ENCODE measurements around the gene CHMP1B.
"Not testable (repeated sequence)": the region's sequence is repeated elsewhere in the genome, so short reads cannot be mapped to it uniquely, and the experiment has no call there.

CHMP1B gene

GRCh38 chr18:11889284-11889683 lies 38.1 kb downstream of the CHMP1B start:
- no peak overlapping the region for H3K4me3 ChIP-seq (ENCODE audit: severe bottlenecking)
- H3K4me1 ChIP-seq (ENCODE audit: insufficient read depth, poor library complexity, severe bottlenecking), result peaks cover 4% of the 10 kb centered on the region
- DNase-seq (ENCODE audit: low spot score) (no peak), ATAC-seq (ENCODE audit: low read depth) (no peak)
- no peak for TF ChIP-seq CTCF (IDR thresholded peaks at IDR 0.05; ENCODE audit: poor library complexity, severe bottlenecking)
- H3K9me3 ChIP-seq (ENCODE audit: severe bottlenecking), result no peaks in the 10 kb centered on the region
- no peaks in the 10 kb centered on the region for H3K27me3 ChIP-seq (ENCODE audit: insufficient read depth, poor library complexity, severe bottlenecking)
- H3K27ac ChIP-seq (ENCODE audit: poor library complexity, severe bottlenecking), result no peak overlapping the region
- peaks cover 9% of the 10 kb centered on the region for H3K36me3 ChIP-seq (ENCODE audit: low read depth)

- DNase-seq (ENCODE audit: low spot score) (no peak), ATAC-seq (ENCODE audit: low read depth) (no peak)
- H3K36me3 ChIP-seq (ENCODE audit: low read depth), result peaks cover 5% of the 10 kb centered on the region; the same call in 1 of the 2 replicates
- no peaks in the 10 kb centered on the region for H3K27me3 ChIP-seq (ENCODE audit: insufficient read depth, poor library complexity, severe bottlenecking)
- no peaks in the 10 kb centered on the region for H3K9me3 ChIP-seq (ENCODE audit: severe bottlenecking)
- no peak overlapping the region for H3K27ac ChIP-seq (ENCODE audit: poor library complexity, severe bottlenecking)
- TF ChIP-seq CTCF (IDR thresholded peaks at IDR 0.05; ENCODE audit: poor library complexity, severe bottlenecking), result no peak
- H3K4me1 ChIP-seq (ENCODE audit: insufficient read depth, poor library complexity, severe bottlenecking), result peaks cover 4% of the 10 kb centered on the region
- no peak overlapping the region for H3K4me3 ChIP-seq (ENCODE audit: severe bottlenecking)
Observed at GRCh38 chr18:11891737-11892136, 40.5 kb downstream of the CHMP1B start.

GRCh38 chr18:11892438-11892837 lies 41.2 kb downstream of the CHMP1B start:
- not testable (repeated sequence) for H3K4me3 ChIP-seq (ENCODE audit: severe bottlenecking); ATAC-seq (ENCODE audit: low read depth); H3K9me3 ChIP-seq (ENCODE audit: severe bottlenecking); H3K27me3 ChIP-seq (ENCODE audit: insufficient read depth, poor library complexity, severe bottlenecking); H3K4me1 ChIP-seq (ENCODE audit: insufficient read depth, poor library complexity, severe bottlenecking); DNase-seq (ENCODE audit: low spot score); H3K36me3 ChIP-seq (ENCODE audit: low read depth); H3K27ac ChIP-seq (ENCODE audit: poor library complexity, severe bottlenecking)

GRCh38 chr18:11897781-11898180 lies 46.6 kb downstream of the CHMP1B start:
- Histone ChIP-seq H3K27me3 (ENCODE audit: insufficient read depth, poor library complexity, severe bottlenecking) (no peaks in the 10 kb centered on the region), H3K27ac (ENCODE audit: poor library complexity, severe bottlenecking) (no peak overlapping the region), H3K4me1 (ENCODE audit: insufficient read depth, poor library complexity, severe bottlenecking) (peaks cover 4% of the 10 kb centered on the region), H3K9me3 (ENCODE audit: severe bottlenecking) (no peaks in the 10 kb centered on the region), H3K36me3 (ENCODE audit: low read depth) (0 out of 2 replicates have a peak, but pooled peaks cover 16% of the 10 kb centered on the region), H3K4me3 (ENCODE audit: severe bottlenecking) (no peak overlapping the region)
- TF ChIP-seq CTCF (IDR thresholded peaks at IDR 0.05; ENCODE audit: poor library complexity, severe bottlenecking), result no peak
- DNase-seq (ENCODE audit: low spot score) (no peak), ATAC-seq (ENCODE audit: low read depth) (no peak)

GRCh38 chr18:11899063-11899462 lies 47.9 kb downstream of the CHMP1B start:
- no peaks in the 10 kb centered on the region for H3K9me3 ChIP-seq (ENCODE audit: severe bottlenecking)
- peaks cover under 1% of the 10 kb centered on the region for H3K4me1 ChIP-seq (ENCODE audit: insufficient read depth, poor library complexity, severe bottlenecking)
- H3K27ac ChIP-seq (ENCODE audit: poor library complexity, severe bottlenecking), result no peak overlapping the region
- H3K4me3 ChIP-seq (ENCODE audit: severe bottlenecking), result no peak overlapping the region
- DNase-seq (ENCODE audit: low spot score), result no peak
- H3K27me3 ChIP-seq (ENCODE audit: insufficient read depth, poor library complexity, severe bottlenecking), result no peaks in the 10 kb centered on the region
- TF ChIP-seq CTCF (IDR thresholded peaks at IDR 0.05; ENCODE audit: poor library complexity, severe bottlenecking), result no peak
- ATAC-seq (ENCODE audit: low read depth), result no peak
- H3K36me3 ChIP-seq (ENCODE audit: low read depth), result 0 out of 2 replicates have a peak, but pooled peaks cover 16% of the 10 kb centered on the region
